Activated CD8-positive, alpha-beta memory T cell treated with anti-CD3 and anti-CD28 coated beads, Interleukin-2, amount 50 U/mL, for 1 hour (primary cell): ENCODE results near the gene GPR119.
A peak's percentile ranks its signal among the peaks of the same experiment; 100 is the strongest.
"Not testable (repeated sequence)": the region's sequence is repeated elsewhere in the genome, so short reads cannot be mapped to it uniquely, and the experiment has no call there.

Source experiments
- DNase-seq: peaks from one replicate; pipeline ENCODE4 v3.0.0-alpha.2; 2020; ENCODE audit errors: extremely low read depth

The GPR119 gene

DNA sequence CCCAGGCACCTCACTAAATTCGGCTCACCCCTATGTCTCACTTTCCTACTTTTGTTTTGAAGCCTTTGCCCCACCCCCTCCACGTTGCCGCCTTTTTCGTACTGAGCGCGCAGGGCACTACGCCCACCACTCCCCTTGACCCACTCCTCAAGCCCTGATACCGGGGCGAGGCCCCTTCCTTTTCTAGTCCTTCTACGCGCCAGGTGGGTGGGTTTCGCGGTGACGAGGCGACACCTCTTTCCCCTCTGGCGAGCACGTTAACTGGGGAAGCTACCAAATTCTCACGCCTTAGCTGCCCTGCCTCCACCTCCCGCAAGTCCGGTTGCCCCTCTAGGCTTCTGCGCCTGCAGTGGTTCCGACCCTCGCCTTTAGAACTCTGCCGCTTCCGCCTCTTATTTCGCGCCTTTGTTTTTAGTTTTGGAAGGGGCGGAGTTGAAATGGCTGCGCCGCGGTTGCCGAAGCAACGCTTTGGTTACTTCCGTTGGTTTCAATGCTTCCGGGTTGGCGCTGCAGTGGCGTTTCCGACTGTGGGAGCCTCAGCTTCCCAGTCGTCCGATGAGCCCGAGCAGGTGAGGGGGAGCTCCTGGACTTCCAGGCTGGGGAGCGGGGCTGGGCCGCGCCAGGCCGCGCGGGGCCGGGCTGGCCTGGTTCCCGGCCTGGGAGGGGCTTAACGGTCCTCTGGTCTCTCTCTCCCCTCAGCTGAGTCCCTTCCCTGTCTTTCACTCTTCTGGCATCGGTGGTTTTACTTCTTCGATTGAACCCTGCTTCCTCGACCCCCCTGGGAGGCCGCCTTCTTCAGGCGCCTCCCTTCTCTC lies 45.9 kb downstream of the GPR119 start, which contains the start of gene SLC25A14:
Gene SLC25A14 (plus strand): TSS at position 512 of the 815 bp plus-strand sequence. CDS start 360 bp downstream, outside the sequence.
- peak; percentile 22 for DNase-seq

DNA sequence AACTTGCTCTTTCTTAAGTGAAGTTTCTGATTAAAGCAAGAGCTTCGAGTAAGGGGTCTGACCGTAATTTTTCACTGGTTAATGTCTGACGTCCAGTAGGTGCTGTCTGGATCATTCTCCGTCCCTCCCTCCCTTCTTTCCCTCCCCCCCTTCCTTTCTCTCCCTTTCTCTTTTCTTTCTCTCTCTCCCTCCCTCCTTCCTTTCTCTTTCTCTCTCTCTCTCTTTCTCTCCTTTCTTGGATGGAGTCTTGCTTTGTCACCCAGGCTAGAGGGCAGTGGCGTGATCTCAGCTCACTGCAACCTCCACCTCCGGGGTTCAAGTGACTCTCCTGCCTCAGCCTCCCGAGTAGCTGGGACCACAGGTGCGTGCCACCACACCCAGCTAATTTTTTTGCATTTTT lies 46.6 kb downstream of the GPR119 start:
- not testable (repeated sequence) for DNase-seq

DNA sequence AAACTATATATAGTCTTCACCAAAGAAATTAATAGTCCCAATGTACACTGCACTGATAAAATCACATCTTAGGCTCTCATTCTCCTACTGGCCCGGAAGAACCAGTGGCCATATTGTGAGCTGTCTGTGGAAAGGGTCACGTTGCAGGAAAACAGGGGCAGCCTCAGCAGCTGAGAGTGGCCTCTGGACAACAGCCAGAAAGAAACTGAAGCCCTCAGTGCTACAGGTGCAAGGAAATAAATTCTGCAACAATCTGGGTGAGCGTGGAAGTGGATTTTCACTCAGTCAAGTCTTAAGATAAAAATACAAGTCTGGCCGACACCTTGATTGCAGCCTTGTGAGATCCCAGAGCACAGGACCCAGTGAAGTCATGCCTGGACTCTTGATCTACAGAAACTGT lies 48.9 kb downstream of the GPR119 start:
- DNase-seq: no peak
